Mammary epithelial cell (primary cell): Measurements from ENCODE around the gene PPP2R3C.

Experiments used
- CTCF ChIP-seq, 2 donors: IDR thresholded peaks in 1 of 2; conservative IDR thresholded peaks in 1 of 2; 2 replicates each; pipeline ENCODE4 v1.5.1; 2011 to 2012; ENCODE audit warnings: inconsistent platforms in 2 of 2, low read length in 2 of 2, mild to moderate bottlenecking in 2 of 2, control low read depth in 1 of 2, low read depth in 1 of 2; ENCODE audit not compliant: insufficient read depth in 1 of 2; ENCODE audit errors: extremely low read depth in 1 of 2
- EZH2 ChIP-seq: IDR thresholded peaks from 2 replicates; pipeline ENCODE4 v1.6.1; 2012; ENCODE audit warnings: low read length, inconsistent platforms, borderline replicate concordance

GRCh38 chr14:35123388-35123703 lies 1.6 kb upstream of the PPP2R3C start:
- no peak for TF ChIP-seq CTCF (conservative IDR thresholded peaks at IDR 0.05 in 1 of 2, IDR thresholded peaks at IDR 0.05 in 1 of 2; ENCODE audit: extremely low read depth in 1 of 2, insufficient read depth in 1 of 2, low read depth in 1 of 2, low read length in 2 of 2)
- TF ChIP-seq EZH2 = no peak
